Measurements from ENCODE around the gene FGF18.

GRCh38 chr5:171420431-171421241 is 1.2 kb downstream of the FGF18 start:
- TF ChIP-seq CTCF (IDR thresholded peaks at IDR 0.05; ENCODE audit: low read depth, low read length, poor library complexity, severe bottlenecking) (no peak), EZH2phosphoT487 (IDR thresholded peaks at IDR 0.05; ENCODE audit: borderline replicate concordance, low read length) (0 out of 2 replicates have a peak, but pooled peaks have one; percentile 48)
